ENCODE measurements around the gene SLC6A1. TPM values are rescaled to one million over a fixed set of nuclear protein-coding genes. Genes with fewer than 3 reads are reported as not detected.

Gene SLC6A1
- total and polyA plus RNA-seq, 2 of the 8 experiments (the other 6 are each of a cell fraction or from before 2014, with no cell fraction given) = 0.30 to 0.63 TPM

GRCh38 chr3:10977892-10978510 lies 14.5 kb upstream of the SLC6A1 start:
- Histone ChIP-seq H3K14ac (ENCODE audit: insufficient read length) (no peak overlapping the region), H3K4me1 (replicated peaks in 1 of 4; ENCODE audit: control insufficient read depth in 3 of 4, insufficient read depth in 4 of 4, low read length in 3 of 4) (peaks cover 4 to 12% (median 5%) of the 10 kb centered on the region in 4 experiments; a peak in 6 of 7 replicates), H4K8ac (ENCODE audit: extremely low read depth, insufficient read depth, low read length) (peak overlapping the region; percentile 62), H3K79me1 (ENCODE audit: low read depth, low read length) (no peaks in the 10 kb centered on the region), H3K23ac (ENCODE audit: insufficient read length) (no peak overlapping the region), H3K18ac (ENCODE audit: extremely low read depth, low read length) (peak overlapping the region; percentile 66; the same call in 1 of the 2 replicates), H3K56ac (replicated peaks; ENCODE audit: insufficient read length, low read depth, low read length) (no peak overlapping the region), H2BK15ac (ENCODE audit: low read length) (no peak overlapping the region; the same call in 1 of the 2 replicates), H2AK5ac (ENCODE audit: low read depth, low read length) (0 out of 2 replicates have a peak overlapping the region, but pooled peaks have one; percentile 16), H2BK20ac (ENCODE audit: low read length) (peak overlapping the region; percentile 90), H4K5ac (ENCODE audit: insufficient read length, low read depth, low read length) (peak overlapping the region; percentile 3), H3K4ac (replicated peaks; ENCODE audit: insufficient read length, low read depth, low read length) (peak overlapping the region; percentile 32), H3K27ac (ENCODE audit: low read depth, low read length) (no peak overlapping the region), H2AFZ (ENCODE audit: low read length) (peak overlapping the region; percentile 82), H3K79me2 (ENCODE audit: control insufficient read depth in 1 of 2, insufficient read depth in 2 of 2, low read length in 2 of 2) (no peaks in the 10 kb centered on the region), H3K36me3 (ENCODE audit: control insufficient read depth in 2 of 4, insufficient read depth in 4 of 4, low read length in 3 of 4) (no peaks in the 10 kb centered on the region; a peak in 1 of 8 replicates), H3K23me2 (ENCODE audit: low read depth, low read length) (no peaks in the 10 kb centered on the region), H3K27me3 (replicated peaks in 1 of 4; ENCODE audit: control insufficient read depth in 3 of 4, extremely low read depth in 1 of 4, insufficient read depth in 3 of 4, low read length in 3 of 4) (no peaks in the 10 kb centered on the region; a peak in 3 of 7 replicates), H3K4me2 (ENCODE audit: insufficient read depth in 1 of 2, low read depth in 2 of 2, low read length in 2 of 2) (peak overlapping the region; percentile 47 to 62), H2BK5ac (ENCODE audit: low read depth, low read length) (peak overlapping the region; percentile 44; the same call in 1 of the 2 replicates), H3K9me3 (ENCODE audit: insufficient read depth in 2 of 2, low read depth in 1 of 2, low read length in 1 of 2) (no peaks in the 10 kb centered on the region), H2BK12ac (ENCODE audit: low read depth, low read length) (peak overlapping the region; percentile 87; the same call in 1 of the 2 replicates), H2BK120ac (replicated peaks; ENCODE audit: low read depth, low read length) (no peak overlapping the region), H4K20me1 (replicated peaks in 1 of 2; ENCODE audit: control insufficient read depth in 1 of 2, insufficient read depth in 2 of 2, low read length in 2 of 2) (no peaks in the 10 kb centered on the region), H3K9ac (replicated peaks in 1 of 4; ENCODE audit: extremely low read depth in 1 of 4, low read depth in 3 of 4, low read length in 3 of 4) (no peak overlapping the region), H4K91ac (replicated peaks; ENCODE audit: insufficient read length, low read length) (peak overlapping the region; percentile 93), H3K4me3 (ENCODE audit: extremely low read depth in 1 of 4, insufficient read depth in 2 of 4, low read depth in 3 of 4, low read length in 4 of 4) (no peak overlapping the region)
- ChIA-PET POLR2A (ENCODE audit: partially characterized antibody) (interaction anchor here (1.2 to 2.1 kb wide), 2 partner anchors 13 to 15 kb away, joined by 4 to 5 read pairs; partner anchors contain the start of gene SLC6A1), CTCF (ENCODE audit: partially characterized antibody) (interaction anchor here (0.6 to 13.3 kb wide), 9 partner anchors 11 to 866 kb away, joined by 3 to 207 read pairs (median 4); partner anchors contain the start of gene SLC6A1)
- DNase-seq (ENCODE audit: low read depth in 1 of 2, low spot score in 2 of 2) = peak in 1 of 2 experiments; percentile 55
- TF ChIP-seq, protein P1, sequence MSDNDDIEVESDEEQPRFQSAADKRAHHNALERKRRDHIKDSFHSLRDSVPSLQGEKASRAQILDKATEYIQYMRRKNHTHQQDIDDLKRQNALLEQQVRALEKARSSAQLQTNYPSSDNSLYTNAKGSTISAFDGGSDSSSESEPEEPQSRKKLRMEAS (IDR thresholded peaks at IDR 0.05) = 0 out of 2 replicates have a peak, but pooled peaks have one; percentile 23
- TF ChIP-seq YY1 (IDR thresholded peaks at IDR 0.05; ENCODE audit: low read depth, low read length) (0 out of 2 replicates have a peak, but pooled peaks have one; percentile 15), SP2 (IDR thresholded peaks at IDR 0.05; ENCODE audit: low read length) (no peak), SAP30 (IDR thresholded peaks at IDR 0.05; ENCODE audit: insufficient read depth, insufficient replicate concordance, low read length) (no peak), SP1 (IDR thresholded peaks at IDR 0.05; ENCODE audit: low read depth, low read length) (0 out of 2 replicates have a peak, but pooled peaks have one; percentile 20), ASH2L (IDR thresholded peaks at IDR 0.05; ENCODE audit: low read length) (peak; percentile 66)
- WGBS, 2 experiments (ENCODE audit: extremely low coverage in 1 of 2, insufficient coverage in 1 of 2, insufficient read length in 1 of 2, insufficient replicate concordance in 2 of 2, low coverage in 1 of 2, low lambda C conversion rate in 2 of 2, missing lambda C conversion rate in 1 of 2) = 39% methylated on average over 10 of the region's 10 CpGs; no CpG with 5 or more reads in 1 of the 2 experiments
- no peak for FAIRE-seq

Measured in H1 (cell line).